Vagina (tissue), 2 donors: ENCODE data around the gene RPUSD1. TPM values are rescaled to one million over a fixed set of nuclear protein-coding genes. Genes with fewer than 3 reads are reported as not detected.

Experiments used
- DNase-seq, 2 donors: peaks; one replicate each; pipeline ENCODE4 v3.0.0-alpha.2; 2017; ENCODE audit errors: extremely low spot score in 2 of 2
- H3K27ac ChIP-seq: fragments of 200-600 bp; sonication (generic); one replicate; pipeline ENCODE4 v1.5.1; 2019
- H3K27me3 ChIP-seq: fragments of 200-600 bp; sonication (generic); one replicate; pipeline ENCODE4 v1.5.1; 2019
- H3K36me3 ChIP-seq, 2 donors: fragments of 200-600 bp; sonication (generic); one replicate each; pipeline ENCODE4 v1.5.1; 2017 to 2019
- H3K4me1 ChIP-seq: fragments of 200-600 bp; sonication (generic); one replicate; pipeline ENCODE4 v1.5.1; 2019
- H3K4me3 ChIP-seq, 2 donors: fragments of 200-600 bp; sonication (generic); 1 replicate in 1 of 2; 2 replicates in 1 of 2; pipeline ENCODE4 v1.5.1; 2016 to 2019
- H3K9me3 ChIP-seq: fragments of 200-600 bp; sonication (generic); one replicate; pipeline ENCODE4 v1.5.1; 2019
- CTCF ChIP-seq, 3 experiments: fragments of 450-650 bp in 2 of 3; fragments of 200-600 bp in 1 of 3; sonication (generic) in 1 of 3; IDR thresholded peaks; one replicate each; pipeline ENCODE4 v1.5.1; 2017 to 2019; ENCODE audit warnings: antibody characterized with exemption in 3 of 3, mild to moderate bottlenecking in 2 of 3, moderate library complexity in 2 of 3
- POLR2A ChIP-seq, 2 donors: fragments of 450-650 bp; IDR thresholded peaks; one replicate each; pipeline ENCODE4 v1.6.1; 2017; ENCODE audit warnings: antibody characterized with exemption in 2 of 2, mild to moderate bottlenecking in 2 of 2, moderate library complexity in 2 of 2
- POLR2AphosphoS5 ChIP-seq, 2 donors: sonication (generic); formaldehyde crosslinking; IDR thresholded peaks; one replicate each; pipeline ENCODE4 v1.9.0; 2017; ENCODE audit warnings: antibody characterized with exemption in 2 of 2, mild to moderate bottlenecking in 2 of 2, low read depth in 1 of 2; ENCODE audit not compliant: insufficient read depth in 1 of 2
- intact Hi-C: fragments of 100-400 bp; cut with DNase I; formaldehyde crosslinking; loops from one replicate; pipeline ENCODE4 v1.15.1; 2023
- total RNA-seq: library from RNA; depleted of rRNA; stranded (reverse); fragments of >200 nt; gene quantifications from one replicate; pipeline ENCODE4 v1.2.3, GENCODE V29; 2016

The RPUSD1 gene
- total RNA-seq, 1 donor from 2014 or later, result 17.2 TPM

GRCh38 chr16:766008-766819 is 22.0 kb downstream of the RPUSD1 start:
- TF ChIP-seq CTCF (IDR thresholded peaks at IDR 0.05), result no peak
- no peak for TF ChIP-seq POLR2A (IDR thresholded peaks at IDR 0.05)
- no peak for TF ChIP-seq POLR2AphosphoS5 (IDR thresholded peaks at IDR 0.05; ENCODE audit: insufficient read depth in 1 of 2, low read depth in 1 of 2)
- DNase-seq, result no peak
- Histone ChIP-seq H3K27me3 (no peaks in the 10 kb centered on the region), H3K9me3 (no peaks in the 10 kb centered on the region), H3K27ac (no peak overlapping the region), H3K4me1 (no peaks in the 10 kb centered on the region), H3K36me3 (no peaks in the 10 kb centered on the region), H3K4me3 (no peak overlapping the region)
- intact Hi-C loops, result no loop called here

GRCh38 chr16:765488-765865 is 22.7 kb downstream of the RPUSD1 start:
- no peaks in the 10 kb centered on the region for H3K9me3 ChIP-seq
- intact Hi-C loops, result no loop called here
- no peak overlapping the region for H3K4me3 ChIP-seq
- H3K36me3 ChIP-seq, result no peaks in the 10 kb centered on the region
- H3K4me1 ChIP-seq, result peaks cover 1% of the 10 kb centered on the region
- TF ChIP-seq POLR2A (IDR thresholded peaks at IDR 0.05) (no peak), POLR2AphosphoS5 (IDR thresholded peaks at IDR 0.05; ENCODE audit: insufficient read depth in 1 of 2, low read depth in 1 of 2) (no peak), CTCF (IDR thresholded peaks at IDR 0.05) (no peak)
- no peak for DNase-seq
- no peak overlapping the region for H3K27ac ChIP-seq
- H3K27me3 ChIP-seq, result no peaks in the 10 kb centered on the region

GRCh38 chr16:764848-765487 is 23.2 kb downstream of the RPUSD1 start:
- Histone ChIP-seq H3K4me1 (peaks cover 6% of the 10 kb centered on the region), H3K36me3 (no peaks in the 10 kb centered on the region), H3K9me3 (no peaks in the 10 kb centered on the region), H3K4me3 (no peak overlapping the region), H3K27ac (no peak overlapping the region), H3K27me3 (no peaks in the 10 kb centered on the region)
- intact Hi-C loops, result no loop called here
- TF ChIP-seq POLR2AphosphoS5 (IDR thresholded peaks at IDR 0.05; ENCODE audit: insufficient read depth in 1 of 2, low read depth in 1 of 2), result no peak
- no peak for TF ChIP-seq CTCF (IDR thresholded peaks at IDR 0.05)
- TF ChIP-seq POLR2A (IDR thresholded peaks at IDR 0.05), result no peak
- DNase-seq, result no peak

GRCh38 chr16:764184-764750 is 23.9 kb downstream of the RPUSD1 start:
- no peak overlapping the region for H3K4me3 ChIP-seq
- TF ChIP-seq CTCF (IDR thresholded peaks at IDR 0.05) (no peak), POLR2AphosphoS5 (IDR thresholded peaks at IDR 0.05; ENCODE audit: insufficient read depth in 1 of 2, low read depth in 1 of 2) (no peak), POLR2A (IDR thresholded peaks at IDR 0.05) (no peak)
- H3K9me3 ChIP-seq, result no peaks in the 10 kb centered on the region
- peaks cover 8% of the 10 kb centered on the region for H3K4me1 ChIP-seq
- no peak for DNase-seq
- intact Hi-C loops, result no loop called here
- H3K27ac ChIP-seq, result no peak overlapping the region
- H3K36me3 ChIP-seq, result no peaks in the 10 kb centered on the region
- H3K27me3 ChIP-seq, result no peaks in the 10 kb centered on the region
